ENCODE results near the gene XK.

Gene XK

GRCh38 chrX:37672563-37672962, 13.0 kb upstream of the XK start:
- TF ChIP-seq POLR2AphosphoS5 (IDR thresholded peaks at IDR 0.05; ENCODE audit: borderline replicate concordance, low read depth, low read length), result no peak
- no peak for TF ChIP-seq EZH2 (IDR thresholded peaks at IDR 0.05)
- no peak for TF ChIP-seq FOXP2 (optimal IDR thresholded peaks at IDR 0.05; ENCODE audit: control extremely low read depth, extremely low read length, insufficient read depth)
- H3K9me3 ChIP-seq (ENCODE audit: low read depth, low read length), result no peaks in the 10 kb centered on the region
- no peak for DNase-seq (ENCODE audit: low read depth, low spot score)
- no peak overlapping the region for H3K27ac ChIP-seq
- no peaks in the 10 kb centered on the region for H3K36me3 ChIP-seq (ENCODE audit: insufficient read depth, low read length)
- no peak overlapping the region for H3K9ac ChIP-seq (ENCODE audit: insufficient read length)
- no peak overlapping the region for H3K4me3 ChIP-seq

- Histone ChIP-seq H3K4me3 (no peak overlapping the region), H3K9ac (ENCODE audit: insufficient read length) (no peak overlapping the region), H3K36me3 (ENCODE audit: insufficient read depth, low read length) (no peaks in the 10 kb centered on the region), H3K9me3 (ENCODE audit: low read depth, low read length) (no peaks in the 10 kb centered on the region), H3K27ac (no peak overlapping the region)
- TF ChIP-seq POLR2AphosphoS5 (IDR thresholded peaks at IDR 0.05; ENCODE audit: borderline replicate concordance, low read depth, low read length), result no peak
- TF ChIP-seq FOXP2 (optimal IDR thresholded peaks at IDR 0.05; ENCODE audit: control extremely low read depth, extremely low read length, insufficient read depth), result no peak
- DNase-seq (ENCODE audit: low read depth, low spot score), result no peak
Measured at GRCh38 chrX:37676811-37677210, 8.8 kb upstream of the XK start.

- Histone ChIP-seq H3K27ac (no peak overlapping the region), H3K9ac (ENCODE audit: insufficient read length) (no peak overlapping the region), H3K4me3 (no peak overlapping the region), H3K36me3 (ENCODE audit: insufficient read depth, low read length) (no peaks in the 10 kb centered on the region), H3K9me3 (ENCODE audit: low read depth, low read length) (no peaks in the 10 kb centered on the region)
- no peak for DNase-seq (ENCODE audit: low read depth, low spot score)
- TF ChIP-seq FOXP2 (optimal IDR thresholded peaks at IDR 0.05; ENCODE audit: control extremely low read depth, extremely low read length, insufficient read depth) (no peak), EZH2 (IDR thresholded peaks at IDR 0.05) (no peak), POLR2AphosphoS5 (IDR thresholded peaks at IDR 0.05; ENCODE audit: borderline replicate concordance, low read depth, low read length) (no peak)
Measured at GRCh38 chrX:37677243-37677642, 8.3 kb upstream of the XK start.

GRCh38 chrX:37677765-37678164, 7.8 kb upstream of the XK start:
- no peaks in the 10 kb centered on the region for H3K36me3 ChIP-seq (ENCODE audit: insufficient read depth, low read length)
- H3K4me3 ChIP-seq, result no peak overlapping the region
- H3K9me3 ChIP-seq (ENCODE audit: low read depth, low read length), result no peaks in the 10 kb centered on the region
- no peak overlapping the region for H3K9ac ChIP-seq (ENCODE audit: insufficient read length)
- no peak overlapping the region for H3K27ac ChIP-seq
- DNase-seq (ENCODE audit: low read depth, low spot score), result no peak
- TF ChIP-seq POLR2AphosphoS5 (IDR thresholded peaks at IDR 0.05; ENCODE audit: borderline replicate concordance, low read depth, low read length) (no peak), EZH2 (IDR thresholded peaks at IDR 0.05) (no peak), FOXP2 (optimal IDR thresholded peaks at IDR 0.05; ENCODE audit: control extremely low read depth, extremely low read length, insufficient read depth) (no peak)

GRCh38 chrX:37678574-37678973, 7.0 kb upstream of the XK start:
- Histone ChIP-seq H3K9ac (ENCODE audit: insufficient read length) (no peak overlapping the region), H3K36me3 (ENCODE audit: insufficient read depth, low read length) (no peaks in the 10 kb centered on the region), H3K4me3 (no peak overlapping the region), H3K27ac (no peak overlapping the region), H3K9me3 (ENCODE audit: low read depth, low read length) (no peaks in the 10 kb centered on the region)
- TF ChIP-seq POLR2AphosphoS5 (IDR thresholded peaks at IDR 0.05; ENCODE audit: borderline replicate concordance, low read depth, low read length), result no peak
- no peak for TF ChIP-seq EZH2 (IDR thresholded peaks at IDR 0.05)
- TF ChIP-seq FOXP2 (optimal IDR thresholded peaks at IDR 0.05; ENCODE audit: control extremely low read depth, extremely low read length, insufficient read depth), result no peak
- no peak for DNase-seq (ENCODE audit: low read depth, low spot score)

GRCh38 chrX:37679230-37679629, 6.4 kb upstream of the XK start:
- no peak overlapping the region for H3K9ac ChIP-seq (ENCODE audit: insufficient read length)
- H3K4me3 ChIP-seq, result no peak overlapping the region
- no peak overlapping the region for H3K27ac ChIP-seq
- H3K36me3 ChIP-seq (ENCODE audit: insufficient read depth, low read length), result no peaks in the 10 kb centered on the region
- TF ChIP-seq EZH2 (IDR thresholded peaks at IDR 0.05) (no peak), POLR2AphosphoS5 (IDR thresholded peaks at IDR 0.05; ENCODE audit: borderline replicate concordance, low read depth, low read length) (no peak), FOXP2 (optimal IDR thresholded peaks at IDR 0.05; ENCODE audit: control extremely low read depth, extremely low read length, insufficient read depth) (no peak)
- no peaks in the 10 kb centered on the region for H3K9me3 ChIP-seq (ENCODE audit: low read depth, low read length)
- no peak for DNase-seq (ENCODE audit: low read depth, low spot score)

GRCh38 chrX:37679888-37680287, 5.7 kb upstream of the XK start:
- no peak for DNase-seq (ENCODE audit: low read depth, low spot score)
- no peak overlapping the region for H3K4me3 ChIP-seq

GRCh38 chrX:37684426-37684825, 1.2 kb upstream of the XK start:
- no peak overlapping the region for H3K4me3 ChIP-seq
- no peaks in the 10 kb centered on the region for H3K9me3 ChIP-seq (ENCODE audit: low read depth, low read length)
- no peak overlapping the region for H3K27ac ChIP-seq
- H3K9ac ChIP-seq (ENCODE audit: insufficient read length), result no peak overlapping the region
- no peak for DNase-seq (ENCODE audit: low read depth, low spot score)
- no peak for TF ChIP-seq FOXP2 (optimal IDR thresholded peaks at IDR 0.05; ENCODE audit: control extremely low read depth, extremely low read length, insufficient read depth)
- TF ChIP-seq EZH2 (IDR thresholded peaks at IDR 0.05), result no peak
- TF ChIP-seq POLR2AphosphoS5 (IDR thresholded peaks at IDR 0.05; ENCODE audit: borderline replicate concordance, low read depth, low read length), result no peak
- no peaks in the 10 kb centered on the region for H3K36me3 ChIP-seq (ENCODE audit: insufficient read depth, low read length)

More at GRCh38 chrX:37679888-37680287, 5.7 kb upstream of the XK start:
- no peak for TF ChIP-seq EZH2 (IDR thresholded peaks at IDR 0.05)
- no peak for TF ChIP-seq POLR2AphosphoS5 (IDR thresholded peaks at IDR 0.05; ENCODE audit: borderline replicate concordance, low read depth, low read length)
- no peak for TF ChIP-seq FOXP2 (optimal IDR thresholded peaks at IDR 0.05; ENCODE audit: control extremely low read depth, extremely low read length, insufficient read depth)
- Histone ChIP-seq H3K36me3 (ENCODE audit: insufficient read depth, low read length) (no peaks in the 10 kb centered on the region), H3K9ac (ENCODE audit: insufficient read length) (no peak overlapping the region), H3K9me3 (ENCODE audit: low read depth, low read length) (no peaks in the 10 kb centered on the region), H3K27ac (no peak overlapping the region)

GRCh38 chrX:37684973-37685372, 618 bp upstream of the XK start:
- TF ChIP-seq FOXP2 (optimal IDR thresholded peaks at IDR 0.05; ENCODE audit: control extremely low read depth, extremely low read length, insufficient read depth) (no peak), POLR2AphosphoS5 (IDR thresholded peaks at IDR 0.05; ENCODE audit: borderline replicate concordance, low read depth, low read length) (no peak), EZH2 (IDR thresholded peaks at IDR 0.05) (no peak)
- DNase-seq (ENCODE audit: low read depth, low spot score), result no peak
- H3K9ac ChIP-seq (ENCODE audit: insufficient read length), result no peak overlapping the region
- peak overlapping the region; percentile 71 for H3K4me3 ChIP-seq
- H3K27ac ChIP-seq, result no peak overlapping the region
- H3K9me3 ChIP-seq (ENCODE audit: low read depth, low read length), result no peaks in the 10 kb centered on the region
- H3K36me3 ChIP-seq (ENCODE audit: insufficient read depth, low read length), result no peaks in the 10 kb centered on the region

Measured in SK-N-MC (cell line).